Measurements from ENCODE around the gene FRAS1.

DNA sequence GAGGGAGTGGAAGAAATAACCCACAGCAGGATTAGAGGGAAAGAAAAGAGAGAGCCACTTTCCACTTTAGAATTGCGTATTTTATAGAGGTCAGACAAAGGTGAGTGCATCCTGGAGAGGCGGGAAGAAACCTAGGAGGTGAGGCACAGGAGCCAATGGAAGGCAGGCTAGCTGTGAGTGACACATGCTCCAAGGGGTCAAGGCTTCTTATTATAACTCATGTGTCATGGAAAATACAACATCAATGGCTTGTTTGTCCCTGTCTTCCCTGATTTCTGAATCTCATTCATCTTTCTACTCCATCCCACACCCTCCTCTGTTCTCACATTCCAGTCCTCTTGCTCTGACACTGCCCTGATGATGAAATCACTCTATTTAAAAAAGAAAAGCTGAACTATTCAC, 508.8 kb downstream of the FRAS1 start:
- no peak for TF ChIP-seq POLR2A (IDR thresholded peaks at IDR 0.05)
- TF ChIP-seq CTCF (IDR thresholded peaks at IDR 0.05) = no peak

Data from right lobe of liver (tissue), 4 donors.